ENCODE measurements around the gene ERMARD.
A peak's percentile ranks its signal among the peaks of the same experiment; 100 is the strongest.

Gene ERMARD

DNA sequence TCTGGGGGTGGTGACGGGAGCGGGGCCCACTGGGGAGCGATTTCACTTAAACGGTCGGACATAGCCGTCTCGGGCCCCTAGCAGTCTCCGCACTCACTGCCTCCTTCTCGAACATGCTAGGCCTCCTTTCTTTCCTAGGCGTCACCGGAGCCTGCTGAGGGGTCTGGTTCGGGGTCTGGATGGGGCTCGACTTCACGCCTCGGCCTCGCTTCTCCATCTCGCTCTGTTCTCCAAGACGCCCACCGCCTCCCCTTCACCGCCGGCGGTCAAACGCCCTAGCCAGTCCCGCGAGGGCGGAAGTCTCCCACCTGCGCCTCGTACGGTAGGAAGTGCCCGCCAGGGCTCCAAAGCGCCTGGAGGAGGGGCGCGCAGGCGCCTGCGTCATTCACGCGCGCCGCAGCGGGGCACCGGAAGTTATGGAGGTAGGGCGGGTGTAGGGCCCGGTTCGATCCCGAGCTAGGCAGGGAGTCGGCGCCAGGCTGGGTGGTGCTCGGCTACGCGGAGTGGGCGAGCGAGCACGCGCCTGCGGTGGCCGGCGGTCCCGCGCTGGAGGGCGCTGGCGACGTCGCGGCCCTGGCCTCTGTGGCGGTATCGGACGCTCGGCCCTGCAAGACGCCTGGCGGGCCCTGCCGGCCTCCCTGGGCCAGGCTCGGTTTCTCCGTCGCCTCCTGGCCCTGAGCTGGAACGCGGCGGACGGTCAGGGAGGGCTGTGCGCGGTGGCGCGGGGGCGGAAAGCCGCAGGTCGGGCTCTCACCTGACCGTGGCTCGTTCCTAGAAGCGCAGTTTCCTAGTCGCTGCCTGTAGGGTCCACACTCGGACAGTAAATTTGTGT is at the start of gene ERMARD, which contains the start of gene DYNLT2:
TSS of gene ERMARD (plus strand) at position 381 of the 832 bp plus-strand sequence. CDS start at position 417, 36 bp downstream.
TSS of gene DYNLT2 (minus strand) at position 331 of the 832 bp plus-strand sequence. CDS start at position 217, 114 bp downstream.
- peak within 1 kb of the TSS; percentile 90 for H3K4me3 ChIP-seq (ENCODE audit: low read depth, low read length)
- DNase-seq (ENCODE audit: low read depth): peak; percentile 98
- TF ChIP-seq, protein P1, sequence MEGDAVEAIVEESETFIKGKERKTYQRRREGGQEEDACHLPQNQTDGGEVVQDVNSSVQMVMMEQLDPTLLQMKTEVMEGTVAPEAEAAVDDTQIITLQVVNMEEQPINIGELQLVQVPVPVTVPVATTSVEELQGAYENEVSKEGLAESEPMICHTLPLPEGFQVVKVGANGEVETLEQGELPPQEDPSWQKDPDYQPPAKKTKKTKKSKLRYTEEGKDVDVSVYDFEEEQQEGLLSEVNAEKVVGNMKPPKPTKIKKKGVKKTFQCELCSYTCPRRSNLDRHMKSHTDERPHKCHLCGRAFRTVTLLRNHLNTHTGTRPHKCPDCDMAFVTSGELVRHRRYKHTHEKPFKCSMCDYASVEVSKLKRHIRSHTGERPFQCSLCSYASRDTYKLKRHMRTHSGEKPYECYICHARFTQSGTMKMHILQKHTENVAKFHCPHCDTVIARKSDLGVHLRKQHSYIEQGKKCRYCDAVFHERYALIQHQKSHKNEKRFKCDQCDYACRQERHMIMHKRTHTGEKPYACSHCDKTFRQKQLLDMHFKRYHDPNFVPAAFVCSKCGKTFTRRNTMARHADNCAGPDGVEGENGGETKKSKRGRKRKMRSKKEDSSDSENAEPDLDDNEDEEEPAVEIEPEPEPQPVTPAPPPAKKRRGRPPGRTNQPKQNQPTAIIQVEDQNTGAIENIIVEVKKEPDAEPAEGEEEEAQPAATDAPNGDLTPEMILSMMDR (IDR thresholded peaks at IDR 0.05; ENCODE audit: low read depth, low read length): no peak
- TF ChIP-seq, protein P2, sequence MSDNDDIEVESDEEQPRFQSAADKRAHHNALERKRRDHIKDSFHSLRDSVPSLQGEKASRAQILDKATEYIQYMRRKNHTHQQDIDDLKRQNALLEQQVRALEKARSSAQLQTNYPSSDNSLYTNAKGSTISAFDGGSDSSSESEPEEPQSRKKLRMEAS (IDR thresholded peaks at IDR 0.05; ENCODE audit: low read depth, low read length): peak; percentile 56
- TF ChIP-seq POLR2A (IDR thresholded peaks at IDR 0.05; ENCODE audit: extremely low read depth, insufficient read length) (peak; percentile 90), MYC (IDR thresholded peaks at IDR 0.05; ENCODE audit: low read depth, low read length) (peak; percentile 19; the same call in 1 of the 2 replicates)

DNA sequence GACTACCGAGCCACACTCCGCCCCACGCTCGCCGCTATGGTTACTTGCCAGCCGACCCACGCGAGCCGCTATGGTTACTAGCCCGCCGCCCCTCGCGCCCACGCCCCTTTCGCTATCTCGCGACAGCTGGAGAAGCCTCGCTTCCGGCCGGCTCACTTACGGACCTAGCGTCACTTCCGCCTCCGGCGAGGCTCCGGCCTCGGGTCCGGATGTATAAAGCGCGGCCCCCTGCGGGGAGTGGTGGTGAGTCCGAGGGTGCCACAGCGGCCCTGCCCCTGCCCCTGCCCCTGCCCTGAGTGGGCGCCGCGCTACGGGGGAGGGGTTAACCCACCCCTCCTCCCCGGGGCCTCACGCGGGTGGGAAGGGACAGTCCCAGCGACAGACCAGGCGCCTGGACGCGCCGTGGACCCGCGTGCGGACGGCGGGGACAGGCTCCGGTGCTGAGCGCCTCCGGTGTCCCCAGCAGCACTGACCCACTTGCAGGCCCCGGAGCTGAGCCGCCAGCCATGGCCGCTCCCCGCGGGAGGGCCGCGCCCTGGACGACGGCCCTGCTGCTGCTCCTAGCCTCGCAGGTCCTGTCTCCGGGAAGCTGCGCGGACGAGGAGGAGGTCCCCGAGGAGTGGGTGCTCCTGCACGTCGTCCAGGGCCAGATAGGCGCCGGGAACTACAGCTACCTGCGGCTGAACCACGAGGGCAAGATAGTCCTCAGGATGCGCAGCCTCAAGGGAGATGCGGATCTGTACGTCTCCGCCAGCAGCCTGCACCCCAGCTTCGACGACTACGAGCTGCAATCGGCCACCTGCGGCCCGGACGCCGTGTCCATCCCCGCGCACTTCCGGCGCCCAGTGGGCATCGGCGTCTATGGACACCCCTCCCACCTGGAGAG is 49.2 kb upstream of the ERMARD start, which contains the start of the genes C6orf120 and WDR27:
TSS of gene C6orf120 (plus strand) at position 173 of the 886 bp plus-strand sequence. CDS start at position 507, 334 bp downstream.
TSS of gene WDR27 (minus strand) at position 76 of the 886 bp plus-strand sequence. CDS start 13,024 bp downstream, outside the sequence.
- peak; percentile 67 for TF ChIP-seq MYC (IDR thresholded peaks at IDR 0.05; ENCODE audit: low read depth, low read length)
- TF ChIP-seq, protein P2 (IDR thresholded peaks at IDR 0.05; ENCODE audit: low read depth, low read length): peak; percentile 49
- TF ChIP-seq, protein P1 (IDR thresholded peaks at IDR 0.05; ENCODE audit: low read depth, low read length): no peak
- peak; percentile 84 for TF ChIP-seq POLR2A (IDR thresholded peaks at IDR 0.05; ENCODE audit: extremely low read depth, insufficient read length)
- peak within 1 kb of the TSS; percentile 93 for H3K4me3 ChIP-seq (ENCODE audit: low read depth, low read length)
- peak; percentile 99 for DNase-seq (ENCODE audit: low read depth)

DNA sequence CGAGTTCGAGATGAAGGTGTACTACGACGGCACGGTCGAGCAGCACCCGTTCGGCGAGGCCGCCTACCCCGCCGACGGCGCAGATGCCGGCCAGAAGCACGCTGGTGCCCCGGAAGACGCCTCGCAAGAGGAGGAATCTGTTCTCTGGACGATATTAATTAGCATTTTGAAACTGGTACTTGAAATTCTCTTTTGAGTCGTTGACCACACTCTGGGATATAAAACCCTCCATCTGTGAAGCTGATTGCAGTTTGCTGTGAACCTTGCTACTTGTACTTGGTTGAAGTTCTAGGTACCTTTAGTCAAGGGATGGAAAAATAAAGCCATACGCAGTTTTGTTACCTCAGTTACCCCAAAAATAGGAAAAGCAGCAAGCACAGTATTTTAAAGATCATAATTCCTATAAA is 48.6 kb upstream of the ERMARD start:
- peak overlapping the region; percentile 93 for H3K4me3 ChIP-seq (ENCODE audit: low read depth, low read length)
- DNase-seq (ENCODE audit: low read depth): no peak
- TF ChIP-seq, protein P2 (IDR thresholded peaks at IDR 0.05; ENCODE audit: low read depth, low read length): 0 out of 2 replicates have a peak, but pooled peaks have one; percentile 2
- TF ChIP-seq MYC (IDR thresholded peaks at IDR 0.05; ENCODE audit: low read depth, low read length) (no peak), POLR2A (IDR thresholded peaks at IDR 0.05; ENCODE audit: extremely low read depth, insufficient read length) (no peak)
- TF ChIP-seq, protein P1 (IDR thresholded peaks at IDR 0.05; ENCODE audit: low read depth, low read length): no peak

DNA sequence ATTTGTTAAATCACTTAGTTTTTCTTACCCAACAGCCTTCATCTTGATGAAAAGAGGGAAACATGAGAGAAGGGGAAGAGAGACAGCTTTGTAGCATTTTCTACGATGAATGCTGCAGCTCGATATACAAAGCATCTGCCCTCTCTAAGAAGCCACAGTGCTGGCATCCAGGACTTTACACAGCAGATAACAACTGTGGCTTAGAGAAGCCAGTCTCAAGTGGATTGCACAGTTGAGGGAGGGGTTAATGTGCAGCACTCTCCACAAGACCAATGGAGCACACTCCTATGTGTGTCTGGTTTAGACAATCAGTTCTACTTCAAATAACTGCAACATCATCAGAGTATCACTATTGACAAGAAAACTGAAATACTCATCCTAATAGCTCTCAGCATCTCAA is 43.6 kb upstream of the ERMARD start:
- no peak overlapping the region for H3K4me3 ChIP-seq (ENCODE audit: low read depth, low read length)
- DNase-seq (ENCODE audit: low read depth): peak; percentile 22
- TF ChIP-seq MYC (IDR thresholded peaks at IDR 0.05; ENCODE audit: low read depth, low read length) (no peak), POLR2A (IDR thresholded peaks at IDR 0.05; ENCODE audit: extremely low read depth, insufficient read length) (no peak)
- TF ChIP-seq, protein P1 (IDR thresholded peaks at IDR 0.05; ENCODE audit: low read depth, low read length): no peak
- TF ChIP-seq, protein P2 (IDR thresholded peaks at IDR 0.05; ENCODE audit: low read depth, low read length): no peak

DNA sequence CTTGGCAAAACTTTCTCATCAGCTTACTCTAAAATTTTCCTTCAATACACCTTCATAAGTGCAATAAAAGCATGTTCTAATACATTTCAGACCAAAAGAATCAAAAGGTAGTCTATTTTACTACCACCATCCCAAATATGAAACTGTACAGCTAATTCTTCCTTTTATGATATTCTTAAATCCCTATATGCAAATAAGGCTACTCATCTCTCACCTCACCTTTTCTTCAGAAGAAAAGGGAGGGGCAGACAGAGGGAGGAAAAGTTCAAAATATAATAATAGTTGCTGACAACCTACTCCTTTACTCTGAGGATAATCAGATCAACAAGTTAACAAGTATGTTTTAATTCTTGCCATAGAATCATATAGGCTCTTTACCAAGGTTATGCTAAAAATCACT is 42.1 kb upstream of the ERMARD start:
- TF ChIP-seq, protein P2 (IDR thresholded peaks at IDR 0.05; ENCODE audit: low read depth, low read length): no peak
- TF ChIP-seq POLR2A (IDR thresholded peaks at IDR 0.05; ENCODE audit: extremely low read depth, insufficient read length): no peak
- TF ChIP-seq, protein P1 (IDR thresholded peaks at IDR 0.05; ENCODE audit: low read depth, low read length): no peak
- TF ChIP-seq MYC (IDR thresholded peaks at IDR 0.05; ENCODE audit: low read depth, low read length): no peak
- no peak overlapping the region for H3K4me3 ChIP-seq (ENCODE audit: low read depth, low read length)
- DNase-seq (ENCODE audit: low read depth): no peak

Measured in NB4 (cell line).